Putamen (tissue), 1 donor: ENCODE data around the gene ZNF398.

ENCODE experiments used
- DNase-seq: peaks from one replicate; pipeline ENCODE4 v3.0.0-alpha.2; 2016; ENCODE audit warnings: low spot score

The ZNF398 gene

DNA sequence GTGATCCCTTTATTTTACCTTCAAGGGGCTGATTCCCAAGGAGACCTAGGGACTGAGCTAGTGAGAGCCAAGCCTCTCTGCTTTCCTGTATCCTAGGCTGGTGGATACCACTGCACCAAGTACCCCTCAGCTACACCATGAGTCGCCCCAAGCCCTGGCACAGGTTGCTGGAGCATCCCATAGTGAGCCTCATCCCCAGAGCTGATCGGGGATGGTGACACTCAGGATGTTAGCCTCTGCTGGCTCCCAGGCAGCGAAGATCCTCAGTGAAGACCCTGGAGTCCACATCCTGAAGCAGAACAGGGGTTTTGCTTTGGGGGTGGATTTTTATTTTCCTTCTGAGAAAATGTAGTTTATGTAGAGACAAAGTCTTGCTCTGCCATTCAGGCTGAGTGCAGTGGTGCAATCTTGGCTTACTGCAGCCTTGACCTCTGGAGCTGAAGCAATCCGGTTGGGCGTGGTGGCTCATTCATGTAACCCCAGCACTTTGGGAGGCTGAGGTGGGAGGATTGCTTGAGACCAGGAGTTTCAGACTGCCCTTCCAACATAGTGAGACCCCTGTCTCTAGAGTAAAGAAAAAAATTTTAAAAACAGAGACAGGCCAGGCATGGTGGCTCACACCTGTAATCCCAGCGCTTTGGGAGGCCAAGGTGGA is 79.7 kb downstream of the ZNF398 start:
- DNase-seq: no peak

DNA sequence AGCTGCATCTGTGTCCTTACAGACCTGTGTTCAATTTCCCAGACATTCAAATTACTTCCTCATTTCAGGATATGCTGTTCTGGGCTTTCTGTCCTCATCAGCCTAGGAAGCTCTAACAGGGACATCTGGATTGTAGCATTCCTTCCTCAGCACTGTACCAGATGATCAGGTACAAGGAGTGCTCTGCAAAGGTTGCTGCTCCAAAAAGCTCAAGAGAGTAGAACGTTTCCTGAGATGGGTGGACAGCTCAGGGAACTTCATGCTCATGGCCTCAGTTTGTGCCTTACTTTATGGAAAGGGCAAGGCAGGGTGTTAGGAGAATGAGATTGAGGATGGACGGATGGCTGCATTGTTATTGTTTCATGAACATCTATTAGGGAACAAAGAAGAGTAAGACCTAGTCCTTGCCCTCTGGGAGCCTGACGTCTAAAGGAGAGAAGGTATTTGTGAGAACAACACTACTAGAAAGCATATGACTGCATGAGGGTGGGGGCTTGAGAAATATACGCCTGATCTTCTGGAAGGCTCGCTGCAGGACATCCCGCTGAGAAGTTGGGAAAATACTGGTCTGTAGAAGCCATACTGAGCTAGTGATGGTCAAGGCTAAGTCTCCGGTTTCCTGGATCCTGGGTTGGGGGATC is 81.7 kb downstream of the ZNF398 start:
- DNase-seq: no peak

DNA sequence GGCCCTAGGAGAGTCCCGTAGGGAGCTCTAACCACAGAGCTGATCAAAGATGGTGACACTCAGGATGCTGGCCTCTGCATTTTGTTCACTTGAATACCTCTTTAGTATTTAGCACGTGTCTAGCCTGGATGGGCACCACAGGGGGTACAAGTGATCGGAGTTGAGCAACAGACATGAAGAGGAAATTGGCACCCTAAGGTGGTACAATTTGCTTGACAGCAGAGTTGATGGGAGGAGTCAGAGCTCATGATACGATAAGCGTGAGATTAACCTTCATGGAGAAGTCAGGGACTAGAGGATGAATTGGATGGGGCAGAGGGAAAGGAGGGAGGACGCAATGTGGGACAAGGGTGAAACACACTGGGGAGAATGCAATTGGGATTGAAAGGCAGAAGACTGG is 82.3 kb downstream of the ZNF398 start:
- DNase-seq: no peak

DNA sequence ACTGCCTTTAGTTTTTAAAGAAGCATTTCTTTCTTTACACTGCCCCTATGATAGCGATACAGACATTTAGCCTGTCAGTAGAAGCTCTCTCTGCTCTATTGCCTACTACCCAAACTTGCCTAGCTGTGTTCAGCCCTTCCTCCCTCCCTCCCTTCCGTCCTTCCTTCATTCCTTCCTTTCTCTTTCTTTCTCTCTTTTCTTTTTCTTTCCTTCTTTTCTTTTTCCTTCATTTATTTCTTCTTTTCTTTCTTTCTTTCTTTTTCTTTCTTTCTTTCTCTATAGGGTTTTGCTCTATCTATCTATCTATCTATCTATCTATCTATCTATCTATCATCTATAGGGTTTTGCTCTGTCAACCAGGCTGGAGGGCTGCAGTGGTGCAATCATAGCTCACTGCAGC is 85.1 kb downstream of the ZNF398 start:
- no peak for DNase-seq
